Measurements from ENCODE around the gene MGAT5.

Gene MGAT5

DNA sequence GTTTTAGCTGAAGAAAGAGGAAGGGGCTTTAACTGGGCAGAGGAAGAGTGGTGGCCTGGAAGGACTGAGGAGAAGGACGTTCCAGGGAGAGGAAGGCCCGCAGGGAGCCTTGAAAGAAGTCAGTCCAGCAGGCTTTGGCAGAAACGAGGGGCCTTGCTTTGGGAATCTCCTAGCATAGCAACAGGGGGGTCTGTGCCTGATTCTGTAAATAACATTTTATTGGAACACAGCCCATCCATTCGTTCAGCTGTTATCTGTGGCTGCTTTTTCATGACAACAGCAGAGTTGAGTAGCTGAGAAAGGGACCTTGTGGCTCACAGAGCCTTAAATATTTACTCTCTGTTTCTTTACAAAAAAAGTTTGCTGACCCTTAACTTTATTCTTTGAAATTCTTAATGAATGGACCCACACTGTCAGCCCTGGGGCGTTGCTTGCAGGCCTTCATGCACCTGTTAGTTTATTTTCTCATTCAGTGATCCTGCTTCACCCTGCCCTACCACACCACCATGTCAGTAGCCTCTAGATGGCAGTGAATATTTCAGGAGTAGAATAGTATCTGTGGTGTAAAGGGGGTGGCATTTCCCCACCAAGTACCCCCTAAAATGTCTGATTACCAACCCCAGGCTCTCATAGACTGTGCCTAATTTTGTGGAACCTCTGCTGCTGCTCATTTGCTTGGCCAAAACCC is 61.0 kb downstream of the MGAT5 start:
- Mint-ChIP-seq H3K9me3 (no peaks in the 10 kb centered on the region), H3K4me1 (peaks cover 30% of the 10 kb centered on the region), H3K36me3 (ENCODE audit: low read depth) (peaks cover 29% of the 10 kb centered on the region), H3K4me3 (no peak overlapping the region), H3K27me3 (ENCODE audit: low read depth, poor library complexity) (peaks cover 2% of the 10 kb centered on the region), H3K27ac (peak overlapping the region; percentile 26)
- no peak for DNase-seq
- TF ChIP-seq, protein P1, sequence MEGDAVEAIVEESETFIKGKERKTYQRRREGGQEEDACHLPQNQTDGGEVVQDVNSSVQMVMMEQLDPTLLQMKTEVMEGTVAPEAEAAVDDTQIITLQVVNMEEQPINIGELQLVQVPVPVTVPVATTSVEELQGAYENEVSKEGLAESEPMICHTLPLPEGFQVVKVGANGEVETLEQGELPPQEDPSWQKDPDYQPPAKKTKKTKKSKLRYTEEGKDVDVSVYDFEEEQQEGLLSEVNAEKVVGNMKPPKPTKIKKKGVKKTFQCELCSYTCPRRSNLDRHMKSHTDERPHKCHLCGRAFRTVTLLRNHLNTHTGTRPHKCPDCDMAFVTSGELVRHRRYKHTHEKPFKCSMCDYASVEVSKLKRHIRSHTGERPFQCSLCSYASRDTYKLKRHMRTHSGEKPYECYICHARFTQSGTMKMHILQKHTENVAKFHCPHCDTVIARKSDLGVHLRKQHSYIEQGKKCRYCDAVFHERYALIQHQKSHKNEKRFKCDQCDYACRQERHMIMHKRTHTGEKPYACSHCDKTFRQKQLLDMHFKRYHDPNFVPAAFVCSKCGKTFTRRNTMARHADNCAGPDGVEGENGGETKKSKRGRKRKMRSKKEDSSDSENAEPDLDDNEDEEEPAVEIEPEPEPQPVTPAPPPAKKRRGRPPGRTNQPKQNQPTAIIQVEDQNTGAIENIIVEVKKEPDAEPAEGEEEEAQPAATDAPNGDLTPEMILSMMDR (IDR thresholded peaks at IDR 0.05), result no peak

DNA sequence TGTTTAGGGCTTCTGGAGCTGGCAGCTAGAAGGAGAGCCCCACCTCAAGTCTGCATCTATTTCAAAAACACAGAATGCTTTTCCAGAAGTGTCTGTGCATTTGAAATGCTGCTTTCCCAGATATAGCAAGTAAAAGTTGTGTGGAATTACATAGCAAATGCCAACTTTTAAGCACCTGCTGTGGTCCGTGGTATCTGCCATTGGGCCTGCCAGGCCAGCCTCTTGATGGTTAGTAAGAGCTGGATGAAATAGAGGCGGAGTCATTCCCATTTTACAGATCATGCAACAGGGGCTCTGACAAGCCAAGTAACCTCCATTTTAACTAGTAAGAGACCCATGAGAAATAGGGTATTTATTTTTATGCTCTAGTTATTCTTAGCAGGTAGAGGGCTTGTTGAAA is 61.6 kb downstream of the MGAT5 start:
- no peak overlapping the region for H3K4me3 Mint-ChIP-seq
- DNase-seq, result no peak
- peaks cover 34% of the 10 kb centered on the region for H3K4me1 Mint-ChIP-seq
- no peaks in the 10 kb centered on the region for H3K9me3 Mint-ChIP-seq
- peaks cover 2% of the 10 kb centered on the region for H3K27me3 Mint-ChIP-seq (ENCODE audit: low read depth, poor library complexity)
- TF ChIP-seq, protein P1 (IDR thresholded peaks at IDR 0.05), result no peak
- peaks cover 31% of the 10 kb centered on the region for H3K36me3 Mint-ChIP-seq (ENCODE audit: low read depth)
- no peak overlapping the region for H3K27ac Mint-ChIP-seq

DNA sequence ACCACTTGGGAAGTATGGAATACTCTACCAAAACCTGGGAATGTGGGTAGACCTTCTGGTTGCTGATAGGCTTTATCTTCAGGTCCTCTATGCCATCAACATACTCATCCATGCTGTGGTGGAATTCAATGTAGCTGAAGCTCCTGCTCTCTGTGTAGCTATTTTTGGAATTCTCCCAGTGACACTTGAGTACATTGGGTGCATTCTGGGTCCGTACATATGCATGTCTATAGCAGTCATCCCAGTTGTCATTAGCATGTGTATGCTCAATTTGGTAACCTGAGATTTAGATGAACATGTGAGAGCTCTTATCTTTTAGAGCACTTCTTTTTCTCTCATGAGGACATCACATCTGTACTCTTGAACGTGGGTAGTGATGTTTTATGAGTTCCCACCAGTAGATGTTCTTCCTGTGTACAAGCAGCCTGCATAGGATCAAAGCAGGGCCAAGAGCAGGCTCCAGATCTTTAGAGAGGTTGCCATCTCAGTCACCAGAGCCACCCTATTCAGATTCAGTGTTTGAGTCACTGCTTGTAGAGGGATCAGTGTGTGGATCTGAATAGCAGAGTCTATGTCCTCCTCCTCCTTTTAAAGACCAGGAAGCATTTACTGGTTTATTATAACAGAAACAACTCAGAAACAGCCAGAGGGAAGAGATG is 65.9 kb downstream of the MGAT5 start:
- TF ChIP-seq, protein P1 (IDR thresholded peaks at IDR 0.05), result no peak
- Mint-ChIP-seq H3K9me3 (peaks cover 6% of the 10 kb centered on the region), H3K36me3 (ENCODE audit: low read depth) (peaks cover 53% of the 10 kb centered on the region), H3K27me3 (ENCODE audit: low read depth, poor library complexity) (peaks cover 2% of the 10 kb centered on the region), H3K4me1 (peaks cover 16% of the 10 kb centered on the region), H3K4me3 (no peak overlapping the region), H3K27ac (peak overlapping the region; percentile 87)
- DNase-seq, result no peak

DNA sequence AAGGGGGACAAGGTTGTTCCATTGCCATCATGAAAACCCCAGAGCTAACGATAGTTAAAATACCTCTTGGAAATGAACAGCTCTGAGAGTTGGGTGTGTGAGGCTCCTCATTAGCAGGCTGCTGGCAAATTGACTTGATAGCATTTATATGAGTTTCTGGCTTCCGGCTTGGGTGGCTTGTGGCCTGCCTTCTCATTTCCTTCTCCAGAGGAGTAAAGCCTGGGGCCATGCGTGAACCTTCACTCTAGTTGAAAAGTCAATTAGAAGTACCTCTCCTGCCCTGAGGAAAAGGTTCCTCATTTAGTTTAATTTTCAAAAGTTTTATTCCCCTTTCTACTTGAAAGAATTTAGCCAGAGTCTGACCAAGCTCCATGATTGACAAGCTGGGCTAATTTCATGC is 67.1 kb downstream of the MGAT5 start:
- H3K4me3 Mint-ChIP-seq, result no peak overlapping the region
- H3K4me1 Mint-ChIP-seq, result peaks cover 16% of the 10 kb centered on the region
- H3K27me3 Mint-ChIP-seq (ENCODE audit: low read depth, poor library complexity), result peaks cover 2% of the 10 kb centered on the region
- H3K27ac Mint-ChIP-seq, result no peak overlapping the region
- H3K36me3 Mint-ChIP-seq (ENCODE audit: low read depth), result peaks cover 53% of the 10 kb centered on the region
- H3K9me3 Mint-ChIP-seq, result peaks cover 6% of the 10 kb centered on the region
- TF ChIP-seq, protein P1 (IDR thresholded peaks at IDR 0.05), result no peak
- no peak for DNase-seq

DNA sequence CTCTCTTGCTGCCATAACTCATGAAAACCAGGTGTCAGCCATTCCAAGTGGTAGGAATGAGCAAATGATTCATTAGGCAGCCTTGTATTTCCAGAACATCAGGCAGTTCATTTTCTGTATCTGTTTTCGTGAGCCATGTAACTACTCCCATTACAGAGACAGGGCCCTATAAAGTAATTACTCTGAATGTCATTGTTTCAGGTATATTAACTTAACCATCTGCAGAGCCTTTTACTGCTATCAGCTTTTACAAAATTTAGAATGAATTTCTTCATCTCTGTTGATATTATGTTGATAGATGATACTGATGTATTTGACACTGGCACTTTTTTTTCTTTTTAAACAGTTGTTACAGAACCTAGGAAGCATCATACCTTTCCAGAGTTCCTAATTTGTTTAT is 69.9 kb downstream of the MGAT5 start:
- TF ChIP-seq, protein P1 (IDR thresholded peaks at IDR 0.05), result no peak
- no peak overlapping the region for H3K27ac Mint-ChIP-seq
- H3K4me3 Mint-ChIP-seq, result no peak overlapping the region
- H3K4me1 Mint-ChIP-seq, result peaks cover 7% of the 10 kb centered on the region
- H3K27me3 Mint-ChIP-seq (ENCODE audit: low read depth, poor library complexity), result no peaks in the 10 kb centered on the region
- H3K9me3 Mint-ChIP-seq, result peaks cover 6% of the 10 kb centered on the region
- H3K36me3 Mint-ChIP-seq (ENCODE audit: low read depth), result peaks cover 46% of the 10 kb centered on the region
- no peak for DNase-seq

DNA sequence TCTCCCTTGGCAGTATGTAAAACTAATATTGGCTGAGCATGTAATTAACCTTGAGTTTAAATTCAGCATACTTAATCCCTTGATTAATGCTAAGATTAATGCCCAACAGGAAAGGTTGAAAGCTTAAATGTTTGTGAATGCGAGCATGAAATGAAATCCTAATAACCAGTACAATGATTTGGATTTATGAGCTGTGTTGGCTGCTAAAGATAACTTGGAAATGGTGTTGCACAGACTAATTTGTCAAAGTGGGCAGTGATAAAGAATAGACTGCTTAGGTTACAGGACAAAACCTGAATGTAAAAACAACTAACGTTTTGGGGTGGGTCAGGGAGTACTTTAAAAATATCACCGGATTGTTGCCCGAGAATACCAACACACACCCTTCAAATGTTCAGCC is 70.6 kb downstream of the MGAT5 start:
- peaks cover 42% of the 10 kb centered on the region for H3K36me3 Mint-ChIP-seq (ENCODE audit: low read depth)
- peaks cover 6% of the 10 kb centered on the region for H3K9me3 Mint-ChIP-seq
- H3K27ac Mint-ChIP-seq, result no peak overlapping the region
- TF ChIP-seq, protein P1 (IDR thresholded peaks at IDR 0.05), result no peak
- no peak for DNase-seq
- no peak overlapping the region for H3K4me3 Mint-ChIP-seq
- peaks cover 7% of the 10 kb centered on the region for H3K4me1 Mint-ChIP-seq
- H3K27me3 Mint-ChIP-seq (ENCODE audit: low read depth, poor library complexity), result no peaks in the 10 kb centered on the region

Measured in nephron progenitor cell (in vitro differentiated cells).